B cell (primary cell): ENCODE results near the gene KHNYN. TPM values are rescaled to one million over a fixed set of nuclear protein-coding genes. Genes with fewer than 3 reads are reported as not detected.

Experiments
- ATAC-seq: fragments of 200-7000 bp; cut with Tn5 transposase; one replicate; pipeline ENCODE4 v1.10.0; 2021; ENCODE audit warnings: low read depth, mild to moderate bottlenecking, moderate number of reproducible peaks, moderate library complexity
- CTCF ChIA-PET: fragments of 350-600 bp; sonication (Branson Sonifier 250); formaldehyde crosslinking; loops from one replicate; lab custom pipeline; 2021; ENCODE audit warnings: antibody characterized with exemption, inconsistent platforms; lab: Charles Lee
- POLR2A ChIA-PET: fragments of 350-600 bp; sonication (Branson Sonifier 250); formaldehyde crosslinking; loops from one replicate; lab custom pipeline; 2021; ENCODE audit warnings: antibody characterized with exemption; lab: Charles Lee
- DNase-seq: peaks from one replicate; pipeline ENCODE4 v3.0.0; 2013
- H2AFZ ChIP-seq: 2 replicates; pipeline ENCODE4 v1.6.1; 2012; ENCODE audit warnings: mild to moderate bottlenecking, low read depth, low read length; ENCODE audit not compliant: insufficient read depth, poor library complexity, severe bottlenecking
- H3K27ac ChIP-seq, 2 donors: 1 replicate in 1 of 2; 2 replicates in 1 of 2; pipeline ENCODE4 v1.5.1; 2012 to 2013; ENCODE audit warnings: low read length in 2 of 2, mild to moderate bottlenecking in 2 of 2, moderate library complexity in 1 of 2
- H3K27me3 ChIP-seq, 4 experiments: fragments of 200-600 bp in 1 of 4; sonication (generic) in 1 of 4; replicated peaks in 1 of 4; 1 replicate in 2 of 4; 2 replicates in 2 of 4; pipeline versions ENCODE4 v1.6.1 to v1.7.0; 2013 to 2016; ENCODE audit warnings: low read length in 3 of 4, mild to moderate bottlenecking in 2 of 4, mixed read lengths in 1 of 4, moderate library complexity in 1 of 4; ENCODE audit not compliant: insufficient read depth in 4 of 4, control insufficient read depth in 3 of 4; ENCODE audit errors: control extremely low read depth in 1 of 4
- H3K36me3 ChIP-seq, 2 experiments: replicated peaks in 1 of 2; 1 replicate in 1 of 2; 2 replicates in 1 of 2; pipeline versions ENCODE4 v1.6.1 to v1.7.1; 2013; ENCODE audit warnings: low read length in 1 of 2; ENCODE audit not compliant: insufficient read depth in 2 of 2, control insufficient read depth in 1 of 2; ENCODE audit errors: control extremely low read depth in 1 of 2, extremely low read depth in 1 of 2
- H3K4me1 ChIP-seq, 2 donors: fragments of 200-600 bp in 1 of 2; sonication (generic) in 1 of 2; 1 replicate in 1 of 2; 2 replicates in 1 of 2; pipeline versions ENCODE4 v1.5.1 to v1.6.1; 2013 to 2017; ENCODE audit warnings: low read length in 2 of 2; ENCODE audit not compliant: control insufficient read depth in 2 of 2, insufficient read depth in 2 of 2
- H3K4me2 ChIP-seq: replicated peaks from 2 replicates; pipeline ENCODE3; 2012; ENCODE audit warnings: mild to moderate bottlenecking, low read depth, low read length; ENCODE audit not compliant: poor library complexity, severe bottlenecking
- H3K4me3 ChIP-seq, 5 experiments: fragments of 200-600 bp in 1 of 5; sonication (generic) in 1 of 5; 1 replicate in 3 of 5; 2 replicates in 2 of 5; pipeline versions ENCODE4 v1.5.1 to v1.7.0; 2011 to 2016; ENCODE audit warnings: low read length in 4 of 5, mild to moderate bottlenecking in 4 of 5, low read depth in 2 of 5, control low read depth in 1 of 5, moderate library complexity in 1 of 5; ENCODE audit not compliant: insufficient read depth in 1 of 5; ENCODE audit errors: control extremely low read depth in 1 of 5, extremely low read depth in 1 of 5
- H3K79me2 ChIP-seq: fragments of 200-600 bp; sonication (generic); one replicate; pipeline ENCODE4 v1.6.0; 2016; ENCODE audit warnings: low read length; ENCODE audit not compliant: control insufficient read depth, insufficient read depth
- H3K9ac ChIP-seq: fragments of 200-600 bp; sonication (generic); 2 replicates; pipeline ENCODE4 v1.6.1; 2017; ENCODE audit warnings: mild to moderate bottlenecking, low read length, moderate library complexity
- H3K9me3 ChIP-seq, 3 donors: one replicate each; pipeline versions ENCODE4 v1.6.1 to v1.7.1; 2013; ENCODE audit warnings: low read length in 2 of 3; ENCODE audit not compliant: control insufficient read depth in 2 of 3, insufficient read depth in 1 of 3; ENCODE audit errors: control extremely low read depth in 1 of 3
- H4K20me1 ChIP-seq: 2 replicates; pipeline ENCODE4 v1.6.0; 2012; ENCODE audit warnings: mild to moderate bottlenecking, low read length; ENCODE audit not compliant: insufficient read depth, control insufficient read depth, poor library complexity, severe bottlenecking
- H3K27ac Mint-ChIP-seq: one replicate; pipeline ENCODE4 v1.8.0; 2021; ENCODE audit warnings: mixed read lengths
- H3K27me3 Mint-ChIP-seq: one replicate; pipeline ENCODE4 v1.8.0; 2021; ENCODE audit warnings: mixed read lengths
- H3K4me1 Mint-ChIP-seq: one replicate; pipeline ENCODE4 v1.8.0; 2021; ENCODE audit warnings: mixed read lengths
- H3K4me3 Mint-ChIP-seq: one replicate; pipeline ENCODE4 v1.8.0; 2021; ENCODE audit warnings: mixed read lengths
- H3K9me3 Mint-ChIP-seq: one replicate; pipeline ENCODE4 v1.8.0; 2022; ENCODE audit warnings: mixed read lengths; ENCODE audit not compliant: insufficient read depth
- CTCF ChIP-seq: fragments of 200-600 bp; IDR thresholded peaks from one replicate; pipeline ENCODE4 v1.8.0; 2022; ENCODE audit warnings: antibody characterized with exemption, mild to moderate bottlenecking
- EZH2 ChIP-seq: IDR thresholded peaks from 2 replicates; pipeline ENCODE4 v1.6.1; 2012; ENCODE audit warnings: borderline replicate concordance, low read depth, mild to moderate bottlenecking, moderate library complexity, low read length; ENCODE audit not compliant: insufficient read depth, poor library complexity, severe bottlenecking
- WGBS: methylation state at CpG from one replicate; pipeline ENCODE4 v1.1.5; 2013; ENCODE audit warnings: missing lambda C conversion rate; ENCODE audit not compliant: insufficient coverage; 5-methylcytosine and 5-hydroxymethylcytosine counted together
- intact Hi-C: fragments of 100-400 bp; cut with micrococcal nuclease; formaldehyde crosslinking; loops from one replicate; pipeline ENCODE4 v1.10.0; 2022
- polyA plus RNA-seq: library from polyadenylated mRNA; depleted of rRNA; stranded (reverse); fragments of >200 nt; gene quantifications from 2 replicates; pipeline ENCODE4 v1.2.3, GENCODE V29; 2012
- total RNA-seq, 2 donors: library from RNA; stranded (reverse); fragments of 120-200 nt in 1 of 2; gene quantifications; 1 replicate in 1 of 2; 2 replicates in 1 of 2; pipeline versions ENCODE4 v1.2.3 to v1.2.4, GENCODE V29; 2013 to 2022

KHNYN gene
- total and polyA plus RNA-seq, 2 donors (not counting 1 experiment from before 2014, with no cell fraction given), result 74.4 to 184 TPM

DNA sequence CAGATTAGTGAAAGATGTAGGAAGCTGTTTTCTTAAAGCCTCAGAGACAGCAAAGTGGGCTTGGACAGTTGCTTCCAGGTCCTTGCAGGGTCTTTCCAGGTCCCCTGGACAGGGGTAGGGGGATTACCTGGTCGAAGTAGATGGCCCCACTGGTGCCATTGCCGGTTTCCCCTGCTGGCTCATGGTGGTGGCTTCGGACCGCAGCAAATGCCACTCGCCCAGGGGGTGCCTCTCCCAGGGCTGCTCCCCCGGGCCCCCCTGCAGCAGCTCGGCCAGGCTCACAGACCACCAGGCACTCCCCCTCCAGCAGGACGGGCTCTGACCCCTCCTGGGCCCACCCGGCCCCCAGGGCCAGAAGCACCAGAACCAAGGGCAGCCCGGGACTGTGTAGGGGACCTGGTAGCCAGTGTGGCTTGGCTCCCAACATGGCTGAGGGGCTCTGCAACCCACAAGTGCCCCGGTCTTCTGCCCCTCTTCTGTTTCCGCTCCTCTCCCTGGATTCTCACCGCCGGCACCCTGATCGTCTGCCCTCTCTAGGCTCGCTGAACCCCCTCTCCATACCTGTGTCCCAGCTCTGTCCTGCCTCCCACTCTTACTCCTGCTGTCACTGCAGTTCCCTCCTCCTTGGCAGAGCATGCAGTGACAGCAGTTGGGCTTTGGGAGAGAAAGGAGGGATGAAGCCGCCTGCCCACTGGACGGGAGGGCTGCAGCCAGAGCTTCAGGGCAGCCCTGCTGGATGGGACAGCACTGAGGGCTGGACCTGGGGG, 943 bp upstream of the KHNYN start:
- H3K4me2 ChIP-seq, result peak overlapping the region; percentile 95
- peaks cover 22 to 35% of the 10 kb centered on the region in 2 donors for H3K4me1 ChIP-seq
- ChIA-PET CTCF (interaction anchor here (0.8 to 17.4 kb wide), 8 partner anchors 8 to 186 kb away, joined by 3 to 650 read pairs (median 4); partner anchors contain the start of genes ADCY4, CIDEB, LTB4R and LTB4R2), POLR2A (interaction anchor here (1.3 to 3.8 kb wide), 6 partner anchors 9 to 315 kb away, joined by 3 to 78 read pairs (median 18); partner anchors contain the start of genes ADCY4, DCAF11, SDR39U1 and TINF2)
- Mint-ChIP-seq H3K4me3 (peak overlapping the region; percentile 97), H3K9me3 (no peaks in the 10 kb centered on the region), H3K27ac (peak overlapping the region; percentile 99), H3K27me3 (no peaks in the 10 kb centered on the region), H3K4me1 (peaks cover 30% of the 10 kb centered on the region)
- WGBS, result 92% methylated on average over 14 of the region's 18 CpGs
- intact Hi-C loops, result no loop called here
- DNase-seq (no peak), ATAC-seq (no peak)
- peaks cover 42% of the 10 kb centered on the region for H3K79me2 ChIP-seq
- peak overlapping the region; percentile 98 for H3K9ac ChIP-seq
- peak overlapping the region in 4 of 5 experiments; percentile 77 to 98 (median 93) for H3K4me3 ChIP-seq
- peak overlapping the region; percentile 98 to 99 for H3K27ac ChIP-seq
- H4K20me1 ChIP-seq, result peaks cover 25% of the 10 kb centered on the region
- TF ChIP-seq CTCF, result no peak
- no peak for TF ChIP-seq EZH2
- H2AFZ ChIP-seq, result peak overlapping the region; percentile 80
- H3K36me3 ChIP-seq, result peaks cover 0 to 26% of the 10 kb centered on the region in 2 experiments
- no peaks in the 10 kb centered on the region for H3K27me3 ChIP-seq
- no peaks in the 10 kb centered on the region for H3K9me3 ChIP-seq
